ENCODE measurements around the gene CDH13.

CDH13 gene

DNA sequence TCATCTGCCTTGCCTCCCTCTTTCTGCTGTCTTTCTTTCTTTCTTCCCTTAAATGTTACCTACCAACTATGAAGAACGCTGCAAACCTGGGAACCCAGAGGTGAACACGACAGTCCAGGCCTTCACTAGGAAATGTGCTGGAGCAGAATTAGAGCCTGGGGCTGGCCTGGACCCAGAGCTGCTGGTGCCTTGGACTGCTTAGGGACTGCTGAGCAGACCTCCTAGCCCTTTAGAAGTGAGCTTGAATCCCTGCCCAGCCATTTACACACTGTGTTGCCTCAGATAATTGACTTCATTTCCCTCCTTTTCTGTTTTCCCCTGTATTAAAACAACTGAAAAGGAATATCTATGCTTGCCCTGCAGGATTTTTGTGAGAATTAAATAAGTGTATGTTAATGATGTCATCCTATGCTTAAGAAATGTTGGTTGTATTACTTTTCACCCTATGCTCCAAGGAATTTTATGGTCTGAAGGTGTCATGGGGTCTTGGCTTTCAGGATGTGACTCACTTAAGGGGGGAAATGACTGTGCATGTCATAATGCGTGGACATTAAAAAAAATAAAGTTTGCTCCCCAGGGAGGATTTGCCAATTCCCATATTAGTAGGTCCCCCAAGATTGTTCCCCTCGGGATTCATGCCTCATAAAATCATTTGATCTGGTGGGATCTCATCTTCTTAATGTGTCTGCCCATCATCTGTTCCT is 11.5 kb downstream of the CDH13 start (continued):
- TF ChIP-seq SCRT2 (tag by site-specific recombination; IDR thresholded peaks at IDR 0.05) (no peak), ZNF175 (tag by site-specific recombination; IDR thresholded peaks at IDR 0.05) (no peak), ZSCAN16 (tag by site-specific recombination; IDR thresholded peaks at IDR 0.05) (no peak), RBAK (tag by site-specific recombination; IDR thresholded peaks at IDR 0.05) (no peak), OSR2 (tag by site-specific recombination; IDR thresholded peaks at IDR 0.05) (no peak), ZNF302 (tag by site-specific recombination; IDR thresholded peaks at IDR 0.05; ENCODE audit: low read depth) (no peak), ZNF704 (tag by site-specific recombination; IDR thresholded peaks at IDR 0.05) (no peak)
- TF ChIP-seq, protein P1, sequence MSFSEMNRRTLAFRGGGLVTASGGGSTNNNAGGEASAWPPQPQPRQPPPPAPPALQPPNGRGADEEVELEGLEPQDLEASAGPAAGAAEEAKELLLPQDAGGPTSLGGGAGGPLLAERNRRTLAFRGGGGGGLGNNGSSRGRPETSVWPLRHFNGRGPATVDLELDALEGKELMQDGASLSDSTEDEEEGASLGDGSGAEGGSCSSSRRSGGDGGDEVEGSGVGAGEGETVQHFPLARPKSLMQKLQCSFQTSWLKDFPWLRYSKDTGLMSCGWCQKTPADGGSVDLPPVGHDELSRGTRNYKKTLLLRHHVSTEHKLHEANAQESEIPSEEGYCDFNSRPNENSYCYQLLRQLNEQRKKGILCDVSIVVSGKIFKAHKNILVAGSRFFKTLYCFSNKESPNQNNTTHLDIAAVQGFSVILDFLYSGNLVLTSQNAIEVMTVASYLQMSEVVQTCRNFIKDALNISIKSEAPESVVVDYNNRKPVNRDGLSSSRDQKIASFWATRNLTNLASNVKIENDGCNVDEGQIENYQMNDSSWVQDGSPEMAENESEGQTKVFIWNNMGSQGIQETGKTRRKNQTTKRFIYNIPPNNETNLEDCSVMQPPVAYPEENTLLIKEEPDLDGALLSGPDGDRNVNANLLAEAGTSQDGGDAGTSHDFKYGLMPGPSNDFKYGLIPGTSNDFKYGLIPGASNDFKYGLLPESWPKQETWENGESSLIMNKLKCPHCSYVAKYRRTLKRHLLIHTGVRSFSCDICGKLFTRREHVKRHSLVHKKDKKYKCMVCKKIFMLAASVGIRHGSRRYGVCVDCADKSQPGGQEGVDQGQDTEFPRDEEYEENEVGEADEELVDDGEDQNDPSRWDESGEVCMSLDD (tag by site-specific recombination; IDR thresholded peaks at IDR 0.05), result no peak

GRCh38 chr16:82639263-82639662 is 12.5 kb downstream of the CDH13 start:
- TF ChIP-seq TRIM28 (IDR thresholded peaks at IDR 0.05; ENCODE audit: borderline replicate concordance, low read length) (no peak), ZNF629 (tag by site-specific recombination; IDR thresholded peaks at IDR 0.05) (no peak), ZNF138 (tag by site-specific recombination; IDR thresholded peaks at IDR 0.05; ENCODE audit: borderline replicate concordance) (no peak), ZBTB44 (tag by site-specific recombination; IDR thresholded peaks at IDR 0.05) (no peak), ZNF169 (tag by site-specific recombination; IDR thresholded peaks at IDR 0.05) (no peak), ZFHX2 (tag by site-specific recombination; conservative IDR thresholded peaks at IDR 0.05) (no peak), ZFP41 (tag by site-specific recombination; IDR thresholded peaks at IDR 0.05; ENCODE audit: borderline replicate concordance) (no peak), ZNF660 (tag by site-specific recombination; IDR thresholded peaks at IDR 0.05) (no peak), ZNF639 (tag by site-specific recombination; IDR thresholded peaks at IDR 0.05) (no peak), GLI2 (tag by site-specific recombination; IDR thresholded peaks at IDR 0.05; ENCODE audit: borderline replicate concordance, low read depth) (no peak), ZNF530 (tag by site-specific recombination; IDR thresholded peaks at IDR 0.05; ENCODE audit: low read depth) (no peak)
- TF ChIP-seq, protein P2, sequence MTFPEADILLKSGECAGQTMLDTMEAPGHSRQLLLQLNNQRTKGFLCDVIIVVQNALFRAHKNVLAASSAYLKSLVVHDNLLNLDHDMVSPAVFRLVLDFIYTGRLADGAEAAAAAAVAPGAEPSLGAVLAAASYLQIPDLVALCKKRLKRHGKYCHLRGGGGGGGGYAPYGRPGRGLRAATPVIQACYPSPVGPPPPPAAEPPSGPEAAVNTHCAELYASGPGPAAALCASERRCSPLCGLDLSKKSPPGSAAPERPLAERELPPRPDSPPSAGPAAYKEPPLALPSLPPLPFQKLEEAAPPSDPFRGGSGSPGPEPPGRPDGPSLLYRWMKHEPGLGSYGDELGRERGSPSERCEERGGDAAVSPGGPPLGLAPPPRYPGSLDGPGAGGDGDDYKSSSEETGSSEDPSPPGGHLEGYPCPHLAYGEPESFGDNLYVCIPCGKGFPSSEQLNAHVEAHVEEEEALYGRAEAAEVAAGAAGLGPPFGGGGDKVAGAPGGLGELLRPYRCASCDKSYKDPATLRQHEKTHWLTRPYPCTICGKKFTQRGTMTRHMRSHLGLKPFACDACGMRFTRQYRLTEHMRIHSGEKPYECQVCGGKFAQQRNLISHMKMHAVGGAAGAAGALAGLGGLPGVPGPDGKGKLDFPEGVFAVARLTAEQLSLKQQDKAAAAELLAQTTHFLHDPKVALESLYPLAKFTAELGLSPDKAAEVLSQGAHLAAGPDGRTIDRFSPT (tag by site-specific recombination; IDR thresholded peaks at IDR 0.05), result no peak
- TF ChIP-seq, protein P3, sequence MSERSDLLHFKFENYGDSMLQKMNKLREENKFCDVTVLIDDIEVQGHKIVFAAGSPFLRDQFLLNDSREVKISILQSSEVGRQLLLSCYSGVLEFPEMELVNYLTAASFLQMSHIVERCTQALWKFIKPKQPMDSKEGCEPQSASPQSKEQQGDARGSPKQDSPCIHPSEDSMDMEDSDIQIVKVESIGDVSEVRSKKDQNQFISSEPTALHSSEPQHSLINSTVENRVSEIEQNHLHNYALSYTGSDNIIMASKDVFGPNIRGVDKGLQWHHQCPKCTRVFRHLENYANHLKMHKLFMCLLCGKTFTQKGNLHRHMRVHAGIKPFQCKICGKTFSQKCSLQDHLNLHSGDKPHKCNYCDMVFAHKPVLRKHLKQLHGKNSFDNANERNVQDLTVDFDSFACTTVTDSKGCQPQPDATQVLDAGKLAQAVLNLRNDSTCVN (tag by site-specific recombination; optimal IDR thresholded peaks at IDR 0.05), result no peak

More at GRCh38 chr16:82639263-82639662, 12.5 kb downstream of the CDH13 start:
- POLR2A ChIA-PET, result no interaction called here
- no peak overlapping the region for H3K27ac ChIP-seq (ENCODE audit: extremely low read depth, low read depth, low read length)
- H3K36me3 ChIP-seq (ENCODE audit: control insufficient read depth in 2 of 2, insufficient read depth in 1 of 2, low read length in 2 of 2), result no peaks in the 10 kb centered on the region
- no peak overlapping the region for H3K4me3 ChIP-seq (ENCODE audit: low read depth, low read length)
- H3K9me3 ChIP-seq (ENCODE audit: control insufficient read depth, insufficient read depth, low read depth, low read length), result no peaks in the 10 kb centered on the region
- CTCF ChIA-PET, result interaction anchor here (0.6 to 4.6 kb wide), 22 partner anchors 8 to 717 kb away, joined by 3 to 55 read pairs (median 4); no protein-coding TSS in a partner anchor
- H3K4me1 ChIP-seq (ENCODE audit: control insufficient read depth, insufficient read depth, low read length), result no peaks in the 10 kb centered on the region

Data from HEK293 (cell line).